Common myeloid progenitor, CD34-positive (primary cell): Measurements from ENCODE around the gene ALPI.

Source experiments
- CTCF ChIA-PET: fragments of 350-600 bp; sonication (Branson Sonifier 250); formaldehyde crosslinking; loops from one replicate; lab custom pipeline; 2021; ENCODE audit warnings: antibody characterized with exemption; lab: Charles Lee
- POLR2A ChIA-PET: fragments of 350-600 bp; sonication (Branson Sonifier 250); formaldehyde crosslinking; loops from one replicate; lab custom pipeline; 2021; ENCODE audit warnings: antibody characterized with exemption; lab: Charles Lee
- DNase-seq, 3 donors: peaks; one replicate each; pipeline versions ENCODE4 v3.0.0 to v3.0.0-alpha.2; 2013
- H3K27ac ChIP-seq, 2 experiments: 1 replicate in 1 of 2; 2 replicates in 1 of 2; pipeline ENCODE4 v1.7.0; 2013; ENCODE audit warnings: inconsistent platforms in 2 of 2, low read length in 2 of 2, mild to moderate bottlenecking in 2 of 2, low read depth in 1 of 2, moderate library complexity in 1 of 2; ENCODE audit not compliant: severe bottlenecking in 2 of 2, insufficient read depth in 1 of 2, poor library complexity in 1 of 2
- H3K27me3 ChIP-seq, 5 experiments: replicated peaks in 2 of 5; 1 replicate in 3 of 5; 2 replicates in 2 of 5; pipeline versions ENCODE4 v1.6.1 to v1.7.0; 2013; ENCODE audit warnings: low read length in 4 of 5, mild to moderate bottlenecking in 2 of 5, moderate library complexity in 2 of 5, inconsistent platforms in 1 of 5; ENCODE audit not compliant: insufficient read depth in 5 of 5, control insufficient read depth in 4 of 5
- H3K36me3 ChIP-seq, 4 experiments: 1 replicate in 2 of 4; 2 replicates in 2 of 4; pipeline versions ENCODE4 v1.6.1 to v1.7.0; 2013; ENCODE audit warnings: low read length in 3 of 4, control low read depth in 1 of 4, mild to moderate bottlenecking in 1 of 4; ENCODE audit not compliant: control insufficient read depth in 4 of 4, insufficient read depth in 4 of 4
- H3K4me1 ChIP-seq, 4 experiments: 1 replicate in 3 of 4; 2 replicates in 1 of 4; pipeline versions ENCODE4 v1.6.1 to v1.7.1; 2013; ENCODE audit warnings: low read length in 3 of 4, mild to moderate bottlenecking in 3 of 4, control low read depth in 1 of 4, inconsistent platforms in 1 of 4, moderate library complexity in 1 of 4; ENCODE audit not compliant: control insufficient read depth in 4 of 4, insufficient read depth in 4 of 4; ENCODE audit errors: control extremely low read depth in 1 of 4
- H3K4me3 ChIP-seq, 7 experiments: 1 replicate in 4 of 7; 2 replicates in 3 of 7; pipeline versions ENCODE4 v1.5.1 to v1.7.0; 2013; ENCODE audit warnings: mild to moderate bottlenecking in 7 of 7, low read length in 6 of 7, moderate library complexity in 6 of 7, inconsistent platforms in 2 of 7, low read depth in 2 of 7, control low read depth in 1 of 7; ENCODE audit not compliant: insufficient read depth in 4 of 7, control insufficient read depth in 1 of 7; ENCODE audit errors: extremely low read depth in 1 of 7
- H3K9me3 ChIP-seq, 5 experiments: 1 replicate in 4 of 5; 2 replicates in 1 of 5; pipeline versions ENCODE4 v1.6.1 to v1.7.1; 2013; ENCODE audit warnings: low read length in 4 of 5, mild to moderate bottlenecking in 2 of 5, inconsistent platforms in 1 of 5, low read depth in 1 of 5, moderate library complexity in 1 of 5; ENCODE audit not compliant: control insufficient read depth in 4 of 5, insufficient read depth in 2 of 5; ENCODE audit errors: control extremely low read depth in 1 of 5
- WGBS: methylation state at CpG from one replicate; pipeline ENCODE4 v1.1.5; 2013; ENCODE audit not compliant: insufficient coverage; 5-methylcytosine and 5-hydroxymethylcytosine counted together

ALPI gene

DNA sequence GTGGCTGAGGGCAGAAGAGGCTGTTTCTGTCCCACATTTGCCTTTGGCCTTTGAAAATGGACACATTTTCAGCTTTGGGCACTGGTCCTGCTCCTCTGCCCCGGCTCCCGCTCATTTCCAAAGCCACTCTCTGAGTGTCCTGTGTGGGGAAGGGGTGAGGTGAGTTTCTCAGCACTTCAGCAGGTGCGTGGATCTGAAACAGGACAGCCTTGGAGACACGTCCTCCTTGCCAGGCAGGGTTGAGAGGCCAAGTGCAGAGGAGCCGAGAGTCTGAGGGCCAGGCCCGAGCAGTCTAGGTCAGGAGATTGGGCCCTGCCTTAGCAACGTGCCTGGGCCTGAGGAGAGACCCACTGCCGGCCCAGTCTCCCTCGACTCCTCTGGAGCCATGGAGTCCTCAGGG, 21.9 kb upstream of the ALPI start:
- Histone ChIP-seq H3K4me1 (peaks cover 0 to 28% (median 16%) of the 10 kb centered on the region in 4 experiments), H3K36me3 (no peaks in the 10 kb centered on the region), H3K27me3 (no peaks in the 10 kb centered on the region), H3K27ac (no peak overlapping the region), H3K9me3 (no peaks in the 10 kb centered on the region), H3K4me3 (no peak overlapping the region)
- no peak for DNase-seq
- POLR2A ChIA-PET, result no interaction called here
- CTCF ChIA-PET, result interaction anchor here (0.9 to 3.3 kb wide), 8 partner anchors 10 to 515 kb away, joined by 3 to 14 read pairs (median 4); no protein-coding TSS in a partner anchor
- whole genome bisulfite sequencing, result 100% methylated on average over 4 of the region's 9 CpGs

DNA sequence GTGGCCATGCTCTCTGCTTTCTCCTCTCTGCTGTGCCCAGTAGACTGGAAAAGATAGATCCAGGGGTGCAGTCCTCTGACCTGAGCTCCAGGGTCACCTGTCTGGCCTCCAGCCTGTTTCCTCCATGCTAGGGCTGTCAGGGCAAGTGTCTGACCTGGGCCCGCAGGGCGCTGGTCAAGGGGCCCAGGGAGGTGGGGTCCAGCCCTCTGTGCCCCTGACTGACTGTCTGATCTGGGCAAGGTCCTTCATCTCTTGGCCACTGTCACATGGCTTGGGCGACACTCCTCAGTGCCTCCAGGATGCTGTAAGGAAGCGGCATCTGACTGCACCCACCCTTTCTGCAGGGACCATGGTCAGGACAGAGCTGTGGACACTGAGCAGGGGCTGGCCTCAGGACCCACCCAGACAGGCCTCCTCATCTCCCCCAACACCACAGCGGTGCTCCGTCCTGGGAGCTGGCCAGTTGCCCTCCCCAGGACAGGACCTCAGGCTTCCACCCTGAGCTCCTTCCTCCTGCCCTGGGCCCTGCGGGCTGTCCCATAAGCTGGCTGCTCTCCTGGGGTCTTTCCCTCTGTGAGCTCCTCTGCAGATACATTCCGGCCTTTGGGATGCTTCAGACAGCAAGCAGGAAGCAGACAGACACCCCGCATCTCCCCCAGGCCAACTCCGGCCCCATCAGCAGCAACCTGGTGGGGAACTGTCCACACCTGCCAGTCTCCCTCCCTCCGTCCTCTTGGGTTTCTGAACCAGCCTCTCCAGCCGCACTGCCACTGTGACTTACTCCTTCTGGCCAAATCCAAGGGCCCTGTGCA, 21.2 kb upstream of the ALPI start:
- H3K4me3 ChIP-seq, result no peak overlapping the region
- ChIA-PET POLR2A (no interaction called here), CTCF (interaction anchor here (1.0 to 3.3 kb wide), 11 partner anchors 10 to 516 kb away, joined by 3 to 14 read pairs (median 4); no protein-coding TSS in a partner anchor)
- H3K4me1 ChIP-seq, result peaks cover 0 to 25% (median 14%) of the 10 kb centered on the region in 4 experiments
- WGBS, result 100% methylated on average over 10 of the region's 12 CpGs
- H3K36me3 ChIP-seq, result no peaks in the 10 kb centered on the region
- DNase-seq, result no peak
- H3K27ac ChIP-seq, result no peak overlapping the region
- no peaks in the 10 kb centered on the region for H3K27me3 ChIP-seq
- no peaks in the 10 kb centered on the region for H3K9me3 ChIP-seq

DNA sequence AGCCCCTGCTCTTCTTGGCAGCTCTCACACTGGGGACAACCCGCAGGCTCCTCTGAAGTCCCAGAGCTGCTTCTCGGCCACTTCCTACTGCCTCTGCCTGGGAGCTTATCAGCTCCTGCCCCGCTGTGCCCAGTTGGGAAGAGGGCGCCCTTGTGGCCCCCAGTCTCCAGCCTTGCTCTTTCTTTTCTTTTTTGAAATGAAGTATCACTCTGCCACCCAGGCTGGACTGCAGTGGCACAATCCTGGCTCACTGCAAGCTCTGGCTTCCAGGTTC, 20.6 kb upstream of the ALPI start:
- Histone ChIP-seq H3K27ac (no peak overlapping the region), H3K36me3 (no peaks in the 10 kb centered on the region), H3K4me1 (peaks cover 0 to 23% (median 11%) of the 10 kb centered on the region in 4 experiments), H3K27me3 (no peaks in the 10 kb centered on the region), H3K9me3 (no peaks in the 10 kb centered on the region), H3K4me3 (no peak overlapping the region)
- POLR2A ChIA-PET, result no interaction called here
- CTCF ChIA-PET, result interaction anchor here (1.0 to 3.3 kb wide), 11 partner anchors 9 to 516 kb away, joined by 3 to 14 read pairs (median 4); partner anchors contain the start of gene ALPP
- 83% methylated on average over 4 of the region's 4 CpGs for WGBS
- no peak for DNase-seq

DNA sequence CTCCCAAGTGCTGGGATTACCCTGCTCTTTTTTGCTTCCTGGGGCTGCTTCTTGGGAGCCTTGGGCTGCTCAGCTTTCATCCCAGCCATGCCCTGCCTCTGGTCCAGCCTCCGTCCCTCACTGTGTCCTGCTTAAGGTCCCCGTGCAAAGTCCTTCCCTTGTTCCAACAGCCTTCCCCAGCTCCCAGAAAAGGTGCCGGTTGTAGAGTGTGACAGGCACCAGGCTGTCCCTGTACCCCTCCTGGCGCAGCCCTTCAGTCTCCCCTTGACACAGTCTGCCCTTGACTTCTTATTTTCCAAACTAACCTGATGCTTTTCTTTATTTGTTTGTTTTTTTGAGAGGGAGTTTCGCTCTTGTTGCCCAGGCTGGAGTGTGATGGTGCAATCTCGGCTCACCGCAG, 20.1 kb upstream of the ALPI start:
- Histone ChIP-seq H3K27ac (no peak overlapping the region), H3K4me3 (no peak overlapping the region), H3K9me3 (no peaks in the 10 kb centered on the region), H3K4me1 (peaks cover 0 to 19% (median 11%) of the 10 kb centered on the region in 4 experiments), H3K27me3 (no peaks in the 10 kb centered on the region), H3K36me3 (no peaks in the 10 kb centered on the region)
- ChIA-PET CTCF (interaction anchor here (1.0 to 3.3 kb wide), 9 partner anchors 16 to 535 kb away, joined by 3 to 14 read pairs (median 4); partner anchors contain the start of gene ALPP), POLR2A (no interaction called here)
- WGBS, result 100% methylated on average over 4 of the region's 7 CpGs
- DNase-seq, result no peak

DNA sequence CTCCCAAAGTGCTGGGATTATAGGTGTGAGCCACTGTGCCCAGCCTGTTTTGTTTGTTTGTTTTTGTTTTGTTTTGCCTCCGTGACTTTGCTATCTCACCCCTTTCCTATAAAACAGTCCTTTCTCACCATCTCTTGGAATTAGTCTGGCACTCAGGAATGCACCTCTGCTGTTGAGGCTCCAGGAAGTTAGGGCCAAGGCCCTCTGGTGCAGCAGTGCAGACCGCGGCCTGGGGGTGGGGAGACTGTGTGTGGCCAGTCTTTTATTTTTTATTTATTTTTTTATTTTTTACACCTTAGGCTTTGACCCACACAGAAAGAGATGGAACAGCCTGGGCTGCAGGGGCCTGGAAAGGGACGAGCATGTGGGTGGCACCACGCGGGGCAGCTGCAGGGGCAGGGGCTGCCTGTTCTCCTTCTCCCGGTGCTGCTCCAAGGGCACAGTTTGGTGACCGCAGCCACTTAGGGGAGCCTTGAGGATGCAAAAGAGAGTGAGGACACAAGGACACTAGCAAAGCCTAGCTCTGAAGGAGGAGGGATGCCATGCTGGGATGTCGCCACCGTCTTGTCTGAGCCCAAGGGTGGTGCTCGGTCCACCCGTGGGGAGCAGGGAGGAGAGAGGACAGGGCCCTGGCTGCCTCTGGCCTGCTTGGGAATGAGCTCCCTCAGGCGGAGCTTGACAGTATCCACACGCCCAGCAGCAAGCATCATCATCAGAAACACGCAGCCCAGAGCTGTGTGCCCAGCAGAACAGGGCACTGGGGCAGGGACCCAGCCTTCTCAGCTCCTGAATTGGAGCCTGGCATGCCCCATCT, 19.4 kb upstream of the ALPI start:
- no peaks in the 10 kb centered on the region for H3K9me3 ChIP-seq
- DNase-seq, result no peak
- WGBS, result 94% methylated on average over 12 of the region's 15 CpGs
- POLR2A ChIA-PET, result no interaction called here
- no peaks in the 10 kb centered on the region for H3K36me3 ChIP-seq
- peaks cover 0 to 17% (median 12%) of the 10 kb centered on the region in 4 experiments for H3K4me1 ChIP-seq
- no peak overlapping the region for H3K27ac ChIP-seq
- H3K27me3 ChIP-seq, result no peaks in the 10 kb centered on the region
- H3K4me3 ChIP-seq, result no peak overlapping the region
- CTCF ChIA-PET, result interaction anchor here (0.9 to 3.3 kb wide), 13 partner anchors 10 to 536 kb away, joined by 3 to 9 read pairs (median 4); partner anchors contain the start of gene ALPP

DNA sequence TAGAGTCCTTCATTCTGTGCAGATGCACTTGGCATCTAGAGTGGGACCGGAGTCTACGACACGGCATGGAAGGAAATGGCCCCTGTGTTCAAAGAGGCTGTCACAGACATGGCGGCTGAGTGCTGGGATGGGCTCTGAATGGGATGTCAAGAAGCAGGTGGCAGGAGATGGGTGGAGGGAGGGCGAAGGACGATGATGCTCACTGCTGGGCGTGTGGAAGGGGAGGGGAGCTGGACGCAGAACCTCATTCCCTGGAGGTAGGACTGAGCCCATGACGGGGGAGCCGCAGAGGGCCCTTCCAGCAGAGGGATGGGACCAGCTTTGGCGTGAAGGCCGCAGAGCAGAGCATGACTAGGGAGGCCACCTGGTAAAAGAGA, 18.8 kb upstream of the ALPI start:
- ChIA-PET CTCF (interaction anchor here (0.9 to 2.3 kb wide), 12 partner anchors 10 to 536 kb away, joined by 3 to 7 read pairs (median 4); no protein-coding TSS in a partner anchor), POLR2A (no interaction called here)
- H3K27ac ChIP-seq, result no peak overlapping the region
- H3K4me3 ChIP-seq, result no peak overlapping the region
- H3K4me1 ChIP-seq, result peaks cover 0 to 17% (median 11%) of the 10 kb centered on the region in 4 experiments
- no peak for DNase-seq
- no peaks in the 10 kb centered on the region for H3K9me3 ChIP-seq
- no peaks in the 10 kb centered on the region for H3K27me3 ChIP-seq
- no peaks in the 10 kb centered on the region for H3K36me3 ChIP-seq
- 97% methylated on average over 10 of the region's 12 CpGs for WGBS
